NOMO-1 (cell line): ENCODE measurements around the gene SH3BP5.

Source experiments
- DNase-seq, 2 experiments: peaks; one replicate each; lab custom pipeline; 2025; ENCODE audit not compliant: unreplicated experiment in 2 of 2; lab: John Stamatoyannopoulos, UW

The SH3BP5 gene

GRCh38 chr3:15326673-15327072, 5.7 kb downstream of the SH3BP5 start:
- no peak for DNase-seq

GRCh38 chr3:15326037-15326436, 6.3 kb downstream of the SH3BP5 start:
- no peak for DNase-seq

GRCh38 chr3:15325228-15325627, 7.2 kb downstream of the SH3BP5 start:
- DNase-seq = no peak

- DNase-seq = no peak
Measured at GRCh38 chr3:15324379-15324808, 8.0 kb downstream of the SH3BP5 start.

GRCh38 chr3:15323063-15323462, 9.3 kb downstream of the SH3BP5 start:
- DNase-seq = no peak

GRCh38 chr3:15321349-15321748, 11.0 kb downstream of the SH3BP5 start:
- no peak for DNase-seq

- no peak for DNase-seq
Measured at GRCh38 chr3:15319575-15319974, 12.8 kb downstream of the SH3BP5 start.

GRCh38 chr3:15319136-15319535, 13.2 kb downstream of the SH3BP5 start:
- no peak for DNase-seq

- DNase-seq = no peak
Measured at GRCh38 chr3:15318661-15319060, 13.7 kb downstream of the SH3BP5 start.

- peak in 1 of 2 experiments; percentile 6 for DNase-seq
Measured at GRCh38 chr3:15316998-15317435, 15.4 kb downstream of the SH3BP5 start.

- peak in 1 of 2 experiments; percentile 36 for DNase-seq
Measured at GRCh38 chr3:15315003-15315402, 17.4 kb downstream of the SH3BP5 start.

GRCh38 chr3:15314276-15314675, 18.1 kb downstream of the SH3BP5 start:
- DNase-seq = no peak

GRCh38 chr3:15313461-15313860, 18.9 kb downstream of the SH3BP5 start:
- DNase-seq = no peak

GRCh38 chr3:15312550-15312949, 19.8 kb downstream of the SH3BP5 start:
- no peak for DNase-seq

GRCh38 chr3:15310491-15311370, 21.7 kb downstream of the SH3BP5 start:
- no peak for DNase-seq

- DNase-seq = no peak
Measured at GRCh38 chr3:15309662-15310335, 22.6 kb downstream of the SH3BP5 start.

- DNase-seq = no peak
Measured at GRCh38 chr3:15307580-15307979, 24.8 kb downstream of the SH3BP5 start.

- DNase-seq = no peak
Measured at GRCh38 chr3:15306979-15307359, 25.4 kb downstream of the SH3BP5 start.

GRCh38 chr3:15305359-15305844, 27.0 kb downstream of the SH3BP5 start:
- DNase-seq = no peak

GRCh38 chr3:15303728-15304127, 28.7 kb downstream of the SH3BP5 start:
- no peak for DNase-seq

- DNase-seq = no peak
Measured at GRCh38 chr3:15303216-15303615, 29.2 kb downstream of the SH3BP5 start.

- no peak for DNase-seq
Measured at GRCh38 chr3:15301761-15302160, 30.6 kb downstream of the SH3BP5 start.
